Ramos (cell line): Measurements from ENCODE around the gene SUN1.

ENCODE experiments used
- in situ Hi-C: fragments of 300-500 bp; cut with MboI; formaldehyde crosslinking; loops from one replicate; pipeline ENCODE4 v1.14.3; 2022; ENCODE audit warnings: low sequenced_read_pairs; ENCODE audit not compliant: unreplicated experiment

Gene SUN1

GRCh38 chr7:874031-874749 lies 41.9 kb downstream of the SUN1 start:
- in situ Hi-C loops: loop anchor here (5.0 kb wide), 1 partner anchor 82 kb away; no protein-coding TSS in a partner anchor

- in situ Hi-C loops: no loop called here
Observed at GRCh38 chr7:875051-875450, 42.8 kb downstream of the SUN1 start.

GRCh38 chr7:875476-876076 lies 43.3 kb downstream of the SUN1 start:
- in situ Hi-C loops: no loop called here

- in situ Hi-C loops: no loop called here
Observed at GRCh38 chr7:876077-876971, 44.0 kb downstream of the SUN1 start, which contains the start of gene GET4. TSS of gene GET4 (plus strand) at chr7:876554. CDS start at chr7:876646, 92 bp downstream.

- in situ Hi-C loops: no loop called here
Observed at GRCh38 chr7:876972-877311, 44.7 kb downstream of the SUN1 start.

GRCh38 chr7:877312-878232 lies 45.3 kb downstream of the SUN1 start:
- in situ Hi-C loops: no loop called here

- in situ Hi-C loops: no loop called here
Observed at GRCh38 chr7:879093-879492, 46.8 kb downstream of the SUN1 start.

- in situ Hi-C loops: no loop called here
Observed at GRCh38 chr7:879706-880105, 47.4 kb downstream of the SUN1 start.

GRCh38 chr7:880450-880849 lies 48.2 kb downstream of the SUN1 start:
- in situ Hi-C loops: no loop called here

- in situ Hi-C loops: no loop called here
Observed at GRCh38 chr7:881441-882234, 49.4 kb downstream of the SUN1 start.

GRCh38 chr7:882336-883035 lies 50.2 kb downstream of the SUN1 start:
- in situ Hi-C loops: no loop called here

- in situ Hi-C loops: no loop called here
Observed at GRCh38 chr7:883055-884021, 51.1 kb downstream of the SUN1 start.

- in situ Hi-C loops: no loop called here
Observed at GRCh38 chr7:884191-885003, 52.1 kb downstream of the SUN1 start.

- in situ Hi-C loops: no loop called here
Observed at GRCh38 chr7:885261-885892, 53.1 kb downstream of the SUN1 start.

- in situ Hi-C loops: no loop called here
Observed at GRCh38 chr7:885893-886625, 53.8 kb downstream of the SUN1 start.
